GM18861 (cell line): ENCODE measurements around the gene ACAP1.
"Not testable (repeated sequence)": the region's sequence is repeated elsewhere in the genome, so short reads cannot be mapped to it uniquely, and the experiment has no call there.

ENCODE experiments used
- ATAC-seq: cut with Tn5 transposase; IDR thresholded peaks from one replicate; pipeline ENCODE4 v1.9.1; 2021; ENCODE audit not compliant: unreplicated experiment

ACAP1 gene

GRCh38 chr17:7354262-7354843 lies 18.0 kb downstream of the ACAP1 start:
- no peak for ATAC-seq

GRCh38 chr17:7355053-7355452 lies 18.7 kb downstream of the ACAP1 start, which contains the start of gene TMEM95:
TMEM95 (plus strand) TSS chr17:7355156; CDS start chr17:7355205, 49 bp downstream.
- ATAC-seq = no peak

GRCh38 chr17:7355573-7355972 lies 19.2 kb downstream of the ACAP1 start:
- ATAC-seq = no peak

- no peak for ATAC-seq
Observed at GRCh38 chr17:7356072-7356549, 19.8 kb downstream of the ACAP1 start.

- no peak for ATAC-seq
Observed at GRCh38 chr17:7356756-7357155, 20.4 kb downstream of the ACAP1 start.

- ATAC-seq = no peak
Observed at GRCh38 chr17:7357381-7357780, 21.1 kb downstream of the ACAP1 start.

GRCh38 chr17:7361906-7362305 lies 25.6 kb downstream of the ACAP1 start:
- no peak for ATAC-seq

GRCh38 chr17:7363311-7363710 lies 27.0 kb downstream of the ACAP1 start:
- ATAC-seq = no peak

- not testable (repeated sequence) for ATAC-seq
Observed at GRCh38 chr17:7365963-7366362, 29.6 kb downstream of the ACAP1 start.

GRCh38 chr17:7367083-7367482 lies 30.8 kb downstream of the ACAP1 start:
- ATAC-seq = no peak

GRCh38 chr17:7367918-7368598 lies 31.7 kb downstream of the ACAP1 start:
- no peak for ATAC-seq

GRCh38 chr17:7368599-7368994 lies 32.3 kb downstream of the ACAP1 start:
- ATAC-seq = not testable (repeated sequence)

- no peak for ATAC-seq
Observed at GRCh38 chr17:7369825-7370224, 33.5 kb downstream of the ACAP1 start.

- no peak for ATAC-seq
Observed at GRCh38 chr17:7370853-7371252, 34.5 kb downstream of the ACAP1 start.

- ATAC-seq = no peak
Observed at GRCh38 chr17:7374353-7374752, 38.0 kb downstream of the ACAP1 start.

- ATAC-seq = no peak
Observed at GRCh38 chr17:7379134-7379533, 42.8 kb downstream of the ACAP1 start.

GRCh38 chr17:7380321-7380720 lies 44.0 kb downstream of the ACAP1 start:
- no peak for ATAC-seq

GRCh38 chr17:7380855-7381683 lies 44.7 kb downstream of the ACAP1 start, which contains the start of gene TNK1:
TNK1 (plus strand) TSS chr17:7381089; CDS start chr17:7382927, 1,838 bp downstream.
- no peak for ATAC-seq

GRCh38 chr17:7382901-7383300 lies 46.6 kb downstream of the ACAP1 start:
- no peak for ATAC-seq

- no peak for ATAC-seq
Observed at GRCh38 chr17:7383371-7383741, 47.0 kb downstream of the ACAP1 start.

GRCh38 chr17:7383742-7384488 lies 47.6 kb downstream of the ACAP1 start:
- no peak for ATAC-seq
